Measurements from ENCODE around the gene KCMF1. TPM values are rescaled to one million over a fixed set of nuclear protein-coding genes. Genes with fewer than 3 reads are reported as not detected.

KCMF1 gene
- total and polyA plus RNA-seq, 11 donors = 10.9 to 104 (median 80.0) TPM

DNA sequence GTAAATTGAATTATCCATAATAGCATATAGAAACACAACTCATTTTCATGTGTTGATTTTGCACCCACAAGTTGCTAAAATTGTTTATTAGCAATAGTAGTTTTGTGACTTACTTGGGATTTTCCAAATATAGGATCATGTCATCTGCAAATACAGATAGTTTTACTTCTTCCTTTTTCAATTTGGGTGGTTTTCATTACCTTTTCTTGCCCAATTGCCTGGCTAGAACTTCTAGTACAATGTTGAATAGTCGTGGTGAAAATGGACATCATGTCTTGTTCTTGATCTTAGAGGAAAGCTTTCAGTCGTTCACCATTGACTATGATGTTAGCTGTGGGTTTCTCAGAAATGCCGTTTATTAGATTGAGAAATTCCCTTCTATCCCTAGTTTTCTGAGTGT is 102.1 kb downstream of the KCMF1 start:
- TF ChIP-seq POLR2A (IDR thresholded peaks at IDR 0.05) = no peak
- TF ChIP-seq, protein P1, sequence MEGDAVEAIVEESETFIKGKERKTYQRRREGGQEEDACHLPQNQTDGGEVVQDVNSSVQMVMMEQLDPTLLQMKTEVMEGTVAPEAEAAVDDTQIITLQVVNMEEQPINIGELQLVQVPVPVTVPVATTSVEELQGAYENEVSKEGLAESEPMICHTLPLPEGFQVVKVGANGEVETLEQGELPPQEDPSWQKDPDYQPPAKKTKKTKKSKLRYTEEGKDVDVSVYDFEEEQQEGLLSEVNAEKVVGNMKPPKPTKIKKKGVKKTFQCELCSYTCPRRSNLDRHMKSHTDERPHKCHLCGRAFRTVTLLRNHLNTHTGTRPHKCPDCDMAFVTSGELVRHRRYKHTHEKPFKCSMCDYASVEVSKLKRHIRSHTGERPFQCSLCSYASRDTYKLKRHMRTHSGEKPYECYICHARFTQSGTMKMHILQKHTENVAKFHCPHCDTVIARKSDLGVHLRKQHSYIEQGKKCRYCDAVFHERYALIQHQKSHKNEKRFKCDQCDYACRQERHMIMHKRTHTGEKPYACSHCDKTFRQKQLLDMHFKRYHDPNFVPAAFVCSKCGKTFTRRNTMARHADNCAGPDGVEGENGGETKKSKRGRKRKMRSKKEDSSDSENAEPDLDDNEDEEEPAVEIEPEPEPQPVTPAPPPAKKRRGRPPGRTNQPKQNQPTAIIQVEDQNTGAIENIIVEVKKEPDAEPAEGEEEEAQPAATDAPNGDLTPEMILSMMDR (IDR thresholded peaks at IDR 0.05) = no peak
- WGBS, 4 donors = 85 to 88% (median 87%) methylated on average over 3 of the region's 3 CpGs
- no peaks in the 10 kb centered on the region for H3K27me3 ChIP-seq
- no peak for ATAC-seq
- H3K9me3 ChIP-seq = no peaks in the 10 kb centered on the region
- intact Hi-C loops (cut with DNase I) = no loop called here
- no peaks in the 10 kb centered on the region for H3K36me3 ChIP-seq
- no peak overlapping the region for H3K27ac ChIP-seq
- no peak overlapping the region for H3K4me3 ChIP-seq
- no peaks in the 10 kb centered on the region for H3K4me1 ChIP-seq
- DNase-seq = no peak

DNA sequence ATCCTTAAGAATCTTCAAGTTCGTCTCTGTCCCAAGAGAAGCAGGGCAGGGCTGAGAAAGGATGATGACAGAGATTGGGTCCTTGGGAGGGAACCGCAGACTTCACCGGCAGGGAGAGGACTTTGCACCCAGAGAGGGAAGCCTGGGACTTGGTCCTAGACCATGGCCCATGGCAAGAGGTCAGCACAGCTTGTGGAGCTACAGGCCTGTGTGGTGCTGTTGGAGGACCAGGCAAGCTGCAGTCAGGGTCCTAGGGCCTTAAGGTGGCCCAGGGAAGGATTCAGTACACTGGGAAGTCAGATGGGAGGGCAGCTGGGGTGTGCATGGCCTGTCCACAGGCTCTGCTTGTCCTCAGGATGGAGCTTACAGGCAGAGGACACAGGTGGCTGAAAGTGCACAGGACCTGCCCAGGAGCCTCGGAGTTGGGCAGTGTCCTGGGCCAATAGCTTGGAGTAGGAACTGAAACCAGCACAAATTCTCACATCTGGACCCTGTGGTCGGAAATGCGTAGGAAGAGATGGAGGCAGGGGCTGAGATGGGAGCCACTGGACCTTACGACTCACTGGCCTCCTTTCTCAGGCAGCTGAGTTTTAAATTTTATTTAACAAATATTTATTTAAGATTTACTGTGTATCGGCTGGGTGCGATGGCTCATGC is 105.8 kb downstream of the KCMF1 start:
- 93 to 95% (median 93%) methylated on average over 9 of the region's 9 CpGs for WGBS, 4 donors

DNA sequence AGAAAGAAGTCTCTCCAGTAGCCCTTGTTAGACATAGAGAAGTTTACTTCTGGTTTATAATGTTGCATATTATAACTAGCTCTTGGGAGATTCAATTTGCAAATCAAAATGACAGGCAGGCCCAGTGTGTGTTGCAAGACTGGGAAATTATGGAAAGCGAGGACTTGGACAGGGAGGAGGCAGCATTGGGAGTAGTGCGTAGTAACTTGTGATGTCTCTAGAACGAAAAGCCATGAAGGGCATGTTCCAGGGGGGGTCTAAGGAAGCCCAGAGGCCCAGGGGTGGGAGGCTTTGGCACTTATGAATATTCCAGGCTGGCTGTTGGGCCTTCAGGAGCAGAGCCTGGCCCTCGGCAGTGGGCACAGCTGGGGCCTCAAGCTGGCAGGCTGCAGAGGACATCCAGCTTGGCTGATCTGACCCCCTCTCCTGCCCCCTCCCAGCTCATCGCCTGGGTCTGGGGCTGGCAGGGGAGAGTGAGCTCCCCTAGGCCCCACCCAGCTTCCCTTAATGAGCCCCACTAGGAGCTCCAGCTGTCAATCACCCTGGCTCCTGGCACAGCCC is 107.0 kb downstream of the KCMF1 start:
- Histone ChIP-seq H3K9me3 (peaks cover 0 to 16% (median 0%) of the 10 kb centered on the region in 12 donors), H3K27me3 (no peaks in the 10 kb centered on the region), H3K36me3 (no peaks in the 10 kb centered on the region), H3K4me1 (no peaks in the 10 kb centered on the region), H3K4me3 (no peak overlapping the region), H3K27ac (no peak overlapping the region)
- DNase-seq (no peak), ATAC-seq (no peak)
- intact Hi-C loops (cut with DNase I) = loop anchor here in 1 of 10 donors (5.0 kb wide), 1 partner anchor 49 kb away; no protein-coding TSS in a partner anchor
- TF ChIP-seq, protein P1 (IDR thresholded peaks at IDR 0.05) = no peak
- no peak for TF ChIP-seq POLR2A (IDR thresholded peaks at IDR 0.05)
- WGBS, 4 donors = 88 to 94% (median 89%) methylated on average over 4 to 5 of the region's 5 CpGs

More for the DNA sequence above, 105.8 kb downstream of the KCMF1 start:
- intact Hi-C loops (cut with DNase I) = loop anchor here in 1 of 10 donors (5.0 kb wide), 1 partner anchor 51 kb away; no protein-coding TSS in a partner anchor
- H3K4me3 ChIP-seq = no peak overlapping the region
- no peak overlapping the region for H3K27ac ChIP-seq
- no peaks in the 10 kb centered on the region for H3K36me3 ChIP-seq
- H3K27me3 ChIP-seq = no peaks in the 10 kb centered on the region
- TF ChIP-seq POLR2A (IDR thresholded peaks at IDR 0.05) = no peak
- TF ChIP-seq, protein P1 (IDR thresholded peaks at IDR 0.05) = no peak
- DNase-seq = no peak
- ATAC-seq = no peak
- H3K4me1 ChIP-seq = no peaks in the 10 kb centered on the region
- H3K9me3 ChIP-seq = peaks cover 0 to 6% (median 0%) of the 10 kb centered on the region in 12 donors

DNA sequence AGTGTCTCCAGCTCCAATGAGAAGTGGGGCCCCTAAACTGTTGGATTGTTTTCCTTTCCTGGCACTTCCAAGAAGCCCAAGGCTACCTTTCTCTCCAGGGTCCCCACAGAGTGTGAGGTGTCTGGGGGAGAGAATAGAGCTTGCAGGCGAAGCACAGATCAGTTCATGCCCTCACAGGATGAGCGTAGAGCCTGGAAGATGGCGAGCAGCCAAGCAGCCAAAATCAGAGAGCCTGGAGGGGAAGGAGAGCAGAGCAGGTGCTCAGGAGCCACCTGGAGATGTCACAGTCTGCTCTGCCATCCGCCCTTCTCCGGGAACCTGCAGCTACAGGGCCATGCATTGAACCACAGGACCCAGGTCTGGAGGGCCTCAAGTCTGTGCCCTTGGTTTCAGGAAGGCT is 107.6 kb downstream of the KCMF1 start:
- TF ChIP-seq POLR2A (IDR thresholded peaks at IDR 0.05) = no peak
- TF ChIP-seq, protein P1 (IDR thresholded peaks at IDR 0.05) = no peak
- H3K36me3 ChIP-seq = no peaks in the 10 kb centered on the region
- peaks cover 0 to 16% (median 0%) of the 10 kb centered on the region in 12 donors for H3K9me3 ChIP-seq
- DNase-seq (no peak), ATAC-seq (no peak)
- H3K4me3 ChIP-seq = no peak overlapping the region
- no peaks in the 10 kb centered on the region for H3K27me3 ChIP-seq
- intact Hi-C loops (cut with DNase I) = loop anchor here in 1 of 10 donors (5.0 kb wide), 1 partner anchor 49 kb away; no protein-coding TSS in a partner anchor
- WGBS, 4 donors = 88 to 93% (median 91%) methylated on average over 3 to 5 of the region's 5 CpGs
- no peaks in the 10 kb centered on the region for H3K4me1 ChIP-seq
- no peak overlapping the region for H3K27ac ChIP-seq

All from heart left ventricle (tissue), 16 donors.